Ovary (tissue), 3 donors: ENCODE measurements around the gene TRANK1.

Source experiments
- EP300 ChIP-seq: sonication (generic); formaldehyde crosslinking; IDR thresholded peaks from one replicate; pipeline ENCODE4 v1.6.1; 2017; ENCODE audit warnings: antibody characterized with exemption
- POLR2A ChIP-seq: fragments of 450-650 bp; IDR thresholded peaks from one replicate; pipeline ENCODE4 v1.6.1; 2017; ENCODE audit warnings: antibody characterized with exemption, mild to moderate bottlenecking, moderate library complexity
- TF ChIP-seq, protein P1 (sequence below), 3 donors: fragments of 450-650 bp in 2 of 3; fragments of 200-600 bp in 1 of 3; IDR thresholded peaks; one replicate each; pipeline versions ENCODE4 v1.5.1 to v1.8.0; 2016 to 2022; ENCODE audit warnings: antibody characterized with exemption in 3 of 3, mild to moderate bottlenecking in 1 of 3
- donor health status: DM: no; HTN: no; CAD: no.

GRCh38 chr3:36903119-36903882 is 41.6 kb downstream of the TRANK1 start:
- TF ChIP-seq, protein P1, sequence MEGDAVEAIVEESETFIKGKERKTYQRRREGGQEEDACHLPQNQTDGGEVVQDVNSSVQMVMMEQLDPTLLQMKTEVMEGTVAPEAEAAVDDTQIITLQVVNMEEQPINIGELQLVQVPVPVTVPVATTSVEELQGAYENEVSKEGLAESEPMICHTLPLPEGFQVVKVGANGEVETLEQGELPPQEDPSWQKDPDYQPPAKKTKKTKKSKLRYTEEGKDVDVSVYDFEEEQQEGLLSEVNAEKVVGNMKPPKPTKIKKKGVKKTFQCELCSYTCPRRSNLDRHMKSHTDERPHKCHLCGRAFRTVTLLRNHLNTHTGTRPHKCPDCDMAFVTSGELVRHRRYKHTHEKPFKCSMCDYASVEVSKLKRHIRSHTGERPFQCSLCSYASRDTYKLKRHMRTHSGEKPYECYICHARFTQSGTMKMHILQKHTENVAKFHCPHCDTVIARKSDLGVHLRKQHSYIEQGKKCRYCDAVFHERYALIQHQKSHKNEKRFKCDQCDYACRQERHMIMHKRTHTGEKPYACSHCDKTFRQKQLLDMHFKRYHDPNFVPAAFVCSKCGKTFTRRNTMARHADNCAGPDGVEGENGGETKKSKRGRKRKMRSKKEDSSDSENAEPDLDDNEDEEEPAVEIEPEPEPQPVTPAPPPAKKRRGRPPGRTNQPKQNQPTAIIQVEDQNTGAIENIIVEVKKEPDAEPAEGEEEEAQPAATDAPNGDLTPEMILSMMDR (IDR thresholded peaks at IDR 0.05): no peak
- TF ChIP-seq EP300: no peak
- no peak for TF ChIP-seq POLR2A
